ENCODE results near the gene DNAJC4.

DNAJC4 gene

DNA sequence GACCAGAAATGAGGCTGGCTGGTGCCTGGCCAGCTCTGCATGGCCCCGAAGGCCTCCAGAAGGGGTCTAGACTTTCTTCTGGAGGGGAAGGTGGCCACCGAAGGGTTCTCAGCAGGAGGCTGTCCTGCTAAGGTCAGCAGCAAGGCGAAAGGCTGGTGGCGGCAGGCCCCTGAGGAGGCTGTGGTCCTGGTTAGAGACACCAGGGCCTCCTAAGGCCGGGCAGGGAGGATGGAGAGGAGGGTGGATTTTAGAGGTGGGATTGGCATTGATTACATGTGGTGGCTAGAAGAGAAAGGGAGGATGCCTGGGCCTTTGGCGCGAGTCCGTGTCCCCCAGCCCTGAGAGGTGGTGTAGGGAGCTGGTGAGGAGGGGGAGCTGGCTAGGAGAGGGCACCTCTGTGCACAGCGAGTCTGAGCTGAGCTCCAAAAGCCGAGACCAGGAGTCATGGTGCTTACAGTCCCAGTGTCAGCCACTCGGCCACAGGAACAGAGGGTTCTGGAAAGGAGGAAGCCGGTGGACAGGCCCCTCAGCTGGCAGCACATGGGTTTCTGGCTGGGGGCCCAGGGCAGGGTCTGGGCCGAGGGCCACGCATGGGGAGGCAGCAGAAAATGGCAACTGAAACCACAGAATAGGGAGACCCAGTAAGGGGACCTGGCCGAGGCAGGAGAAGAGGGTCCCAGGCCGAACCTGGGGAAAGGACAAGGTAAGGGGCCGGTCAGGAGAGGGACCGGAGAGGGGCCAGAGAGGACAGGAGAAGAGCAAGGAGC lies 21.4 kb upstream of the DNAJC4 start:
- DNase-seq = no peak

DNA sequence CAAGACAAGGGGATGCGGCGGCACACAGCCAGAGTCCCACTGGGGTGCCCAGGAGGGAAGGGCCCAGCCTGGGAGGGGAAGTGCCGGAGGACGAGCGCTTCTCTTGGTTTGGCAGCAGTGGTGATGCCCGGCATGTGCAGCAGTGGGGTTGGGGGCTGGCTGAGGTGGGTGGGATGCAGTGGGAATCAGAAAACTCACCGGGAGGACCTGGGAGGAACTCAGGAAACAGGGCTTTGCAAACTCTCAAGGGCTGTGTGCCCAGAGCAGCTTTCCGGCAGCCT lies 20.8 kb upstream of the DNAJC4 start:
- DNase-seq = no peak

- no peak for DNase-seq
Observed at GRCh38 chr11:64210301-64211020, 19.9 kb upstream of the DNAJC4 start.

DNA sequence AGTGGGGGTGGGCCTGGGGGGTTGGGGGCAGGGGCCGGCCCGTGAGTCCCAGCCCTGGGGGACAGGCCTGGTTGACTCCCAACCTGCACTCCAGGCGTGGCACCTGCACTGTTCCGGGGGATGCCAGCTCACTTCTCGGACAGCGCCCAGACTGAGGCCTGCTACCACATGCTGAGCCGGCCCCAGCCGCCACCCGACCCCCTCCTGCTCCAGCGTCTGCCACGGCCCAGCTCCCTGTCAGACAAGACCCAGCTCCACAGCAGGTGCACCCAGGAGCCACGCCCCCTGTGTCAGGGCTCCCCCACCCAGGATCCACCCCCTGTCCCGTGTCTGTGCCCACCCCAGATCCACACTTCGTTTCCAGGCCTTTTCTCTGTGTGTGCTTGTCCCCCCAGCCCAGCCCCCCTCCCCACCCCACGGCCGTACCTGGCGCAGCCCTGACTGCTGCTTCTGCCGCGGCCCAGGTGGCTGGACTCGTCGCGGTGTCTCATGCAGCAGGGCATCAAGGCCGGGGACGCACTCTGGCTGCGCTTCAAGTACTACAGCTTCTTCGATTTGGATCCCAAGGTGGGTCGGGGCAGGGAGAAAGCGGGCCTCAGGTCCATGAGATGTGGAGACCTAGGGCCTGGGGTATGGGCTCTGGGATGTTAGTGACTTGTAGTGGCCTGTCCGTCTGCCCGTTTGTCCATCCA lies 19.0 kb upstream of the DNAJC4 start:
- DNase-seq = no peak

DNA sequence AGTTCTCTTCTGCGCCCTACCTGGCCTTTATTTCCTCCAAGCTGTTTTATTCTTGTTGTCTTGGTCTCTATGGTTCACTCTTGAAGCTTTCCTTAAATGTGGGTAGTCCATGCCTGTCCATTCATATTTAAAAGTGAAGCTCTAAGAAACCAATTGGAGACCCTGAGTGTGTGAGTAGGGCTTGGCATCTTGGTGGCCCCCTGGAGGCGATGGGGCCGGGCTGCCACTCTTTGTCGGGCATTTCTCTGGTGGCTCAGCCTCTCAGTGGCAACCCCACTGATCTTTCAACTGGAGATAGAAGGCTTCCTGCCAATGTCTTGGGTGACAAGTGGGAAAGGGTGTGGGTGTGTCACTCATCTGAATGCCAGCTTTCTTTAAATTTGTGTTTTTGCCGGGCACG lies 13.5 kb upstream of the DNAJC4 start:
- no peak for DNase-seq

DNA sequence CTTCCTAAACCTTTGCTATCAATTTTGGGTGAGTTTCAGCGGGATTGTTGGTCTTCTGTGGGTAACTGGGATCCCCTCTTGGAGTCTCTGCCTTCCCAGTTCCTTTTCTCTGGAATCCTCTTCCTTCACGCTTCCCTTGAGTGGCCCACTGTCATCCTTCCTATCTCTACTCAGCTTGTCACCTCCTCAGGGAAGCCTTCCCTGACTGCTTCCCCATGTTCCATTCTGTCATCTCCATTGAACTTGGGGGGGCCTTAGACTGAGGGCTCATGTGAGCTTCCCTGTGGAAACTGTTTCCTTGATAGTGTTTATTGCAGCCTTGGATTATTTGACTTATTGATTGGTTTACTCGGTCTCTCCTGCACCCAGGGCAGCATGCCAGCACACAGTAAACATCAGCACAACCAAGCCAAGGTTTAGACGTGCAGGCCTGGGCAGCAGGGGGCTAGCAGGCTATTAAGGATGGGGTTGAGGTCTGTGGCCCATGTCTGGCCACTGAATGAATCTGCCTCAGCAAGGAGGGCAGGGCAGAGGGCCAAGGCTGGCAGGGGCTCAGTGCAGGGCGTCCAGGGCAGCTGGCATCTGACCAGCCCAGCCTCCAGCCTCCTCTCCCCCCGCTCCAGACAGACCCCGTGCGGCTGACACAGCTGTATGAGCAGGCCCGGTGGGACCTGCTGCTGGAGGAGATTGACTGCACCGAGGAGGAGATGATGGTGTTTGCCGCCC lies 11.6 kb upstream of the DNAJC4 start:
- no peak for DNase-seq

- DNase-seq = no peak
Observed at GRCh38 chr11:64219354-64219684, 11.0 kb upstream of the DNAJC4 start.

- no peak for DNase-seq
Observed at GRCh38 chr11:64219755-64220154, 10.6 kb upstream of the DNAJC4 start.

DNA sequence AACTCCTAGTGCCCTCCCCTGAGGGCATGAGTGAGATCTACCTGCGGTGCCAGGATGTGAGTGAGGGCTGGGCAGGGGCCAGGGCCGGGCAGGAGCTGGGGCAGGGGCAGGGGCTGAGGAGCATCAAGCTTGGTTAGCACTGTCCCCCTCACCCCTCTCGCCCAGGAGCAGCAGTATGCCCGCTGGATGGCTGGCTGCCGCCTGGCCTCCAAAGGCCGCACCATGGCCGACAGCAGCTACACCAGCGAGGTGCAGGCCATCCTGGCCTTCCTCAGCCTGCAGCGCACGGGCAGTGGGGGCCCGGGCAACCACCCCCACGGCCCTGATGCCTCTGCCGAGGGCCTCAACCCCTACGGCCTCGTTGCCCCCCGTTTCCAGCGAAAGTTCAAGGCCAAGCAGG lies 10.1 kb upstream of the DNAJC4 start:
- DNase-seq = no peak

- DNase-seq = no peak
Observed at GRCh38 chr11:64220798-64221197, 9.6 kb upstream of the DNAJC4 start.

DNA sequence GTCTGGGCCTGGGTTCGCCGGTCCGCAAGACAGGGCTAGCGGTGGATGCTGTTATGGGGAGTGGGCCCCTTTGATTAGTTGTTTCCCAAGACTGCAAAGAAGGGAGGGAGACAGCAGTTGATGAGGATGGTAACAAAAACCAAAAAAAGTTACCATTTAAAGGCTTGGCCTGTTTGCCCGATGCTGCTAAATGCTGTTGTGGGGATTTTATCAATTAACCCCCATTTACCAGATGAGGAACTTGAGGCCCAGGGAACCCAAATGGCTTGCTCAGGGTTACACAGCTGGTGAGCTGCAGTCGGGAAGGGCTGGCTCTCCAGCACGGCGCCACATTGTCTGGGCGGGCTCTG lies 7.7 kb upstream of the DNAJC4 start:
- DNase-seq = no peak

DNA sequence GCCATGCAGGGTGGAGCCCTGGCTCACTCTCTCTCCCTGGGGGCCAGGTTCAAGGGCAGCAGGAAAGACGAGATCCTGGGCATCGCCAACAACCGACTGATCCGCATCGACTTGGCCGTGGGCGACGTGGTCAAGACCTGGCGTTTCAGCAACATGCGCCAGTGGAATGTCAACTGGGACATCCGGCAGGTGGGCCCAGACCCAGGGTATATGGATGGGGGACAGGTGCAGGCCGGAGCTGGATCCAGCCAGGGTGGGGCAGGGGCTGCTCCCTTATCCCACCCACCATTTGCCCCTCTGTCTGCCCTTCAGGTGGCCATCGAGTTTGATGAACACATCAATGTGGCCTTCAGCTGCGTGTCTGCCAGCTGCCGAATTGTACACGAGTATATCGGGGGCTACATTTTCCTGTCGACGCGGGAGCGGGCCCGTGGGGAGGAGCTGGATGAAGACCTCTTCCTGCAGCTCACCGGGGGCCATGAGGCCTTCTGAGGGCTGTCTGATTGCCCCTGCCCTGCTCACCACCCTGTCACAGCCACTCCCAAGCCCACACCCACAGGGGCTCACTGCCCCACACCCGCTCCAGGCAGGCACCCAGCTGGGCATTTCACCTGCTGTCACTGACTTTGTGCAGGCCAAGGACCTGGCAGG lies 7.2 kb upstream of the DNAJC4 start:
- DNase-seq = no peak

DNA sequence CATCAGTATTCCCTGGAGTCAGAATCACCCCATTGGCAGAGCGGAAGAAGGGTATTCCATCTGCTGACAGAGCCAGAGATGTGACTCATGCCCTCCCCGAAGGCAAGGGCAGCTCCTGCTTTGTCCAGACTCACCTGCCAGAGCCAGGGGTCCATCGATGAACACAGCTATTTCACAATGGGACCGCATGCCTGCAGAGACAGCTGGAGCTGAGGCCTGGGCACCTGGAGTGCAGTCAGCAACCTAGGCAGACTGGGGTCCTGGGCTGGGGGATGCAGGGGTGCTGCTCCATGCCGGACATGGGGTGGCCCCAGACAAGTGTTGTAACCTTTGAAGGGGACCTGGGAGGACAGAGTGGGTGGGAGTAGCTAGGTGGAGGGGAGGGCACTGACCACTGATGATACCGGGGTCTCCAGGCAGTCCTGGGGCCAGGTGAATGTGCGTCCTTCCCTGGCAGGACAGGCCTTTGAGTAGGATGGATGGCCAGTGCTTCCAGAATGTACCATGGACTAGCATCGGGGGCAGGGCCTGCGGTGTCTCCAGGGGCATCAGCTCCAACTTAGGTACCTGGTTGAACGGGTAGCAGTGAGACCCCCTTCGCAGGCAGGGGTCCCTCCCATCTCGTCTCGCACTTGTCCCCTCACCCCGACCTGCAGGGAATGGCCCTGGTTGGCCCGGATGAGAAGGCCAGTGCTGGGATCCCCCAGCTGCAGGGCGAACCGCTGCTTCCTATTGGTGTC lies 6.0 kb upstream of the DNAJC4 start:
- no peak for DNase-seq

GRCh38 chr11:64224891-64225607 lies 5.3 kb upstream of the DNAJC4 start:
- DNase-seq = no peak

DNA sequence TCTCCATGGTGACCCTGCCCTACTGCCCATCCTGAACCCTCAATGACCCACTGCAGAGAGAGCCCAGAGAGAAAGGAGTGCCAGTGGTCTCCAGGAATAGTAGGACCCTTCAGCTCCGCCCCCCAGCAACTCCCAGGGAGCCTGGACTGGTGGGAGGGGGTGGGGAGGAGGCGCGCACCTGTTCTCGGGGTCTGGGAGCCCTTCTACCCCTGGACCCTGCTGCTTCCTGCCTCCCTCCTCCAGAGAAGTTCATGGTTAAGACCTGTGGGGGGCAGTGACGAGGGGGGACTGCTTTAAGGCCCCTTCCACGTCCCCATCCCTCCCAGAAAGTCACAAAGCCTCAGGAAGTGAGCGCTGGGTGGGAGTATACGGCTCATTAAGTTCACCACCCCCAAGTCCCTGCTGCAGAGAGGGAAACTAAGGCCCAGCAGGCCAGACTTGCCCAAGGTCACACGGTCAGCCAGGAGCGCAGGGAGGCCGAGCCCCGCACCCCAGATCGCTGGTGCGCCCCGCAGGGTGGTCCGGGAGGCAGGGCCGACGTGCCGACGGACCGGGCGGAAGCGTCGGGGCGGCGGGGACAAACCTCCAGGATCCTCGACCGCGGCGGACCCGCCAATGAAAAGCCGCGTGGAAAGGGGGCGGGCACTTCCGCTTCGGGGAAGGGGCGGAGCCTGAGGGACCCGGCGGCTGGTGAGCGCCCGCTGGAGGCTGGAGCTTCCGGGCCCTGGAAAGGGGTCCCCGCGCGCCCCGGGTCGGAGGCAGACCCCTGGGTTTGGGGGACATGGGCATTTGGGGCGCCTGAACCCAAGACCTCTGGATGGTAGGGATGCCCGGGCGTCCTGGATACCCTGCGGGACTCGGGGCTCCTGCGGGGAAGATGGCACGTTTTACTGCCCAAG lies 4.5 kb upstream of the DNAJC4 start, which contains the start of the genes NUDT22 and TRPT1:
Gene NUDT22 (plus strand): TSS at position 667 of the 899 bp plus-strand sequence. CDS start 379 bp downstream, outside the sequence.
Gene TRPT1 (minus strand): TSS at position 579 of the 899 bp plus-strand sequence. CDS start 326 bp downstream, at position 253.
- DNase-seq = peak; percentile 93

DNA sequence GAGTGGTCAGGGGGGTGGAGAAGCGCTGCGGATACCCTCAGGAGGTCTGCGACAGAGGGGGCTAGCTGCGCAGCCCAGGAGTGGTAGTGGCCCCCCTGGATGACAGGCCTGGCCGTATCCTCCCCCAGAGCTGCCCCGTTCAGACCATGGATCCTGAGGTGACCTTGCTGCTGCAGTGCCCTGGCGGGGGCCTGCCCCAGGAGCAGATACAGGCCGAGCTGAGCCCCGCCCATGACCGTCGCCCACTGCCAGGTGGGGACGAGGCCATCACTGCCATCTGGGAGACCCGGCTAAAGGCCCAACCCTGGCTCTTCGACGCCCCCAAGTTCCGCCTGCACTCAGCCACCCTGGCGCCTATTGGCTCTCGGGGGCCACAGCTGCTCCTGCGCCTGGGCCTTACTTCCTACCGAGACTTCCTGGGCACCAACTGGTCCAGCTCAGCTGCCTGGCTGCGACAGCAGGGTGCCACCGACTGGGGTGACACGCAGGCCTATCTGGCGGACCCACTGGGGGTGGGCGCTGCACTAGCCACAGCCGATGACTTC lies 3.8 kb upstream of the DNAJC4 start:
- DNase-seq = peak; percentile 71

- DNase-seq = no peak
Observed at GRCh38 chr11:64227405-64227956, 2.9 kb upstream of the DNAJC4 start.

DNA sequence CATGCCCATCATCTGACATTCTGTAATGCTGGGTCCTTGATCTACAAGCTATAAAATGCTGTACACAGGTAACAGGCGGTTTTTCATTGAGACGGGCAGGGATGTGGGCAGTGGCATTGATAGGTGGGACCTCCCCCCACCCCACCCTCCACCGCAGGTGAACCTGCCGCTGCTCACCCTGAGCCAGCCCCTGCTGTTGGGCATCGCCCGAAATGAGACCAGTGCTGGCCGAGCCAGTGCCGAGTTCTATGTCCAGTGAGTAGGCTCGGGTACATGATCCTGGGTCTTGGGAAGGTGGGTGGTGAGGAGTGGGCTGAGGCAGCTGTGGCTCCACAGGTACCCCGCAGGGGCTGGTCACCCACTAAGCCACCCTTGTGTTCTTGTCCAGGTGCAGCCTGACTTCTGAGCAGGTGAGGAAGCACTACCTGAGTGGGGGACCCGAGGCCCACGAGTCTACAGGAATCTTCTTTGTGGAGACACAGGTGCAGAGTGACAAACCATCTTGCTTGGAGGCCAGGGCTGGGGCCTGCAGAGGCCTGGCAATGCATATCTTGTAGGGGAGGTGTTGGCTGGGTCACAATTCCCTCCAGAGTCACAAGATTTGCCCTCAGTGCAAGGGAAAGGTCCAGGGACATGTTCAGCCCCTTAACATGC lies 1.1 kb upstream of the DNAJC4 start:
- DNase-seq = no peak

GRCh38 chr11:64229744-64230170 lies 591 bp upstream of the DNAJC4 start:
- DNase-seq = no peak
